Peyer's patch (tissue), 4 donors: ENCODE results near the gene ARNT2.

Experiments
- POLR2A ChIP-seq, 2 donors: fragments of 450-650 bp; IDR thresholded peaks; one replicate each; pipeline ENCODE4 v1.5.1; 2017; ENCODE audit warnings: antibody characterized with exemption in 2 of 2, mild to moderate bottlenecking in 2 of 2, moderate library complexity in 2 of 2
- TF ChIP-seq, protein P1 (sequence below), 6 experiments: fragments of 450-650 bp in 4 of 6; fragments of 200-600 bp in 2 of 6; sonication (generic) in 1 of 6; IDR thresholded peaks; one replicate each; pipeline ENCODE4 v1.5.1; 2017 to 2019; ENCODE audit warnings: antibody characterized with exemption in 6 of 6, mild to moderate bottlenecking in 3 of 6, moderate library complexity in 1 of 6

DNA sequence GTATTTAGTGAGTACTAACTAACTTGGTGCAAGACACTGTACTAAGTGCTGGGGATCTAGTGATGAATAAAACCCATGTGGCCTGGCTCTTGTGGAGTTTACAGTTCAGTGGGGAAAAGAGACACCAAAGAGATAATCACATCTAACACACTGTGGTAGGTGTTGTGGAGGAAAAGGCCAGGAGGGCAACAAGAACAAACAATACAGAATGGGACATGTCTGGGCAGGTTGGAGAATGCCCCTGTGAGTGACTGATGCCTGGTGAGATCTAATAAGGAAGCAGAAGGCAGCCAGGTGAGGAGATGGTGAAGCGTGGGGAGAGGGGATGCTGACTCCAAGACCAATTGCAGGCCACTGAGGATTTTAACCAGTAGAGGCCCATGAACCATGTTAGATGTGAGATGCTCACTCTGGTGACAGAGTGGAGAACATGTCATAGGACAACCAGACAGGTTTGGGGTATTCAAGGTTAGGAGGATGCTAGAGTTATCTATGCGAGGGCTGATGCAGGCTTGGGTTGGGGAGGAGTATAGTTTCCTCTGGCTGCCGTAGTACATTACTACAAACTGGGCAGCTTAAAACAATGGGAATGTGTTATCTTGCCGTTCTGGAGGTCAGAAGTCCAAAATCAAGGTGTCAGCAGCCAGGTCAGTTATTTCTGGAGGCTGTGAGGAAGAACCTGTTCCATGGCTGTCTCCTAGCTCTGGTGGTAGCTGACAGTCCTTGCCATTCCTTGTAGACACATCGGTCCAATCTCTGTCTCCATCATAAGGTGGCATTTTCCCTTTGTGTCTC is 81.4 kb downstream of the ARNT2 start:
- TF ChIP-seq, protein P1, sequence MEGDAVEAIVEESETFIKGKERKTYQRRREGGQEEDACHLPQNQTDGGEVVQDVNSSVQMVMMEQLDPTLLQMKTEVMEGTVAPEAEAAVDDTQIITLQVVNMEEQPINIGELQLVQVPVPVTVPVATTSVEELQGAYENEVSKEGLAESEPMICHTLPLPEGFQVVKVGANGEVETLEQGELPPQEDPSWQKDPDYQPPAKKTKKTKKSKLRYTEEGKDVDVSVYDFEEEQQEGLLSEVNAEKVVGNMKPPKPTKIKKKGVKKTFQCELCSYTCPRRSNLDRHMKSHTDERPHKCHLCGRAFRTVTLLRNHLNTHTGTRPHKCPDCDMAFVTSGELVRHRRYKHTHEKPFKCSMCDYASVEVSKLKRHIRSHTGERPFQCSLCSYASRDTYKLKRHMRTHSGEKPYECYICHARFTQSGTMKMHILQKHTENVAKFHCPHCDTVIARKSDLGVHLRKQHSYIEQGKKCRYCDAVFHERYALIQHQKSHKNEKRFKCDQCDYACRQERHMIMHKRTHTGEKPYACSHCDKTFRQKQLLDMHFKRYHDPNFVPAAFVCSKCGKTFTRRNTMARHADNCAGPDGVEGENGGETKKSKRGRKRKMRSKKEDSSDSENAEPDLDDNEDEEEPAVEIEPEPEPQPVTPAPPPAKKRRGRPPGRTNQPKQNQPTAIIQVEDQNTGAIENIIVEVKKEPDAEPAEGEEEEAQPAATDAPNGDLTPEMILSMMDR (IDR thresholded peaks at IDR 0.05): no peak
- TF ChIP-seq POLR2A (IDR thresholded peaks at IDR 0.05): no peak
